NCI-H1105 (cell line): ENCODE results near the gene POLR3C.
"Not testable (repeated sequence)": the region's sequence is repeated elsewhere in the genome, so short reads cannot be mapped to it uniquely, and the experiment has no call there.

Experiments
- DNase-seq: peaks from one replicate; lab custom pipeline; 2025; lab: John Stamatoyannopoulos, UW

The POLR3C gene

GRCh38 chr1:145822779-145823331 is 1.1 kb upstream of the POLR3C start:
- DNase-seq, result not testable (repeated sequence)

- no peak for DNase-seq
Measured at GRCh38 chr1:145824499-145824842, 471 bp downstream of the POLR3C start.

GRCh38 chr1:145826030-145826429 is 2.0 kb downstream of the POLR3C start:
- no peak for DNase-seq

- DNase-seq, result no peak
Measured at GRCh38 chr1:145827966-145828365, 4.0 kb downstream of the POLR3C start.

GRCh38 chr1:145828367-145829026 is 4.5 kb downstream of the POLR3C start:
- DNase-seq, result no peak

- DNase-seq, result not testable (repeated sequence)
Measured at GRCh38 chr1:145830810-145831209, 6.8 kb downstream of the POLR3C start.

GRCh38 chr1:145837656-145838055 is 13.7 kb downstream of the POLR3C start:
- no peak for DNase-seq

- DNase-seq, result no peak
Measured at GRCh38 chr1:145843031-145843430, 19.0 kb downstream of the POLR3C start.

GRCh38 chr1:145845144-145845513 is 21.1 kb downstream of the POLR3C start:
- no peak for DNase-seq

- peak; percentile 74 for DNase-seq
Measured at GRCh38 chr1:145845514-145846161, 21.6 kb downstream of the POLR3C start, which contains the start of gene NUDT17. TSS of gene NUDT17 (plus strand) at chr1:145845630. CDS start at chr1:145845641, 11 bp downstream.

GRCh38 chr1:145846201-145846612 is 22.2 kb downstream of the POLR3C start:
- no peak for DNase-seq

GRCh38 chr1:145847827-145848226 is 23.8 kb downstream of the POLR3C start:
- DNase-seq, result no peak

- no peak for DNase-seq
Measured at GRCh38 chr1:145849356-145850160, 25.6 kb downstream of the POLR3C start.

GRCh38 chr1:145855426-145855948 is 31.5 kb downstream of the POLR3C start:
- DNase-seq, result no peak

- DNase-seq, result no peak
Measured at GRCh38 chr1:145857170-145857569, 33.2 kb downstream of the POLR3C start.

- DNase-seq, result peak; percentile 81
Measured at GRCh38 chr1:145858238-145858900, 34.4 kb downstream of the POLR3C start.

GRCh38 chr1:145858901-145859490 is 35.0 kb downstream of the POLR3C start, which contains the start of gene PIAS3:
TSS of gene PIAS3 (minus strand) at chr1:145859081. CDS start at chr1:145858990, 91 bp downstream.
- peak; percentile 94 for DNase-seq

GRCh38 chr1:145859491-145860023 is 35.6 kb downstream of the POLR3C start:
- peak; percentile 85 for DNase-seq

GRCh38 chr1:145863282-145864018 is 39.5 kb downstream of the POLR3C start:
- DNase-seq, result no peak

GRCh38 chr1:145868232-145868631 is 44.2 kb downstream of the POLR3C start:
- no peak for DNase-seq
